GM21526 (cell line): ENCODE measurements around the gene EPS8.
"Not testable (repeated sequence)": the region's sequence is repeated elsewhere in the genome, so short reads cannot be mapped to it uniquely, and the experiment has no call there.

ENCODE experiments used
- ATAC-seq: cut with Tn5 transposase; IDR thresholded peaks from one replicate; pipeline ENCODE4 v1.9.1; 2021; ENCODE audit warnings: moderate library complexity; ENCODE audit not compliant: unreplicated experiment, low FRiP score

Gene EPS8

GRCh38 chr12:15620741-15621539, 168.2 kb downstream of the EPS8 start:
- no peak for ATAC-seq

GRCh38 chr12:15616495-15616894, 172.7 kb downstream of the EPS8 start:
- not testable (repeated sequence) for ATAC-seq

- no peak for ATAC-seq
Measured at GRCh38 chr12:15613981-15614380, 175.2 kb downstream of the EPS8 start.

DNA sequence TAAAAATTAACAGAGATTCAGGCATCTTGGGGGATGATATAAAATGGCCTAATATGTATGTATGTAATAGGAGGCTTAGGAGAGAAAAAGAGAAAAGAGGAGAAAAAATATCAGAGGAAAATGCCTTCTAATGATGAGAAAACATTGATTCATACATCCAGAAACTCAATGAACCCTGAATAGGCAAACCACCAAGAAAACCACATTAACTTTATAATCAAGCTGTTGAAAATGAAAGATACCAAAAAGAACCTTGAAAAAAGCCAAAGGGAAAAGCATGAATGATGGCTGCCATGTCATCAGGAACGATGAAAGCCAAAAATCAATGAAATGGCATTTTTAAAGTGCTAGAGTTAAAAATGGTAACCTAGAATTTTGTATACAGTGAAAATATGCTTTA, 180.2 kb downstream of the EPS8 start:
- no peak for ATAC-seq

GRCh38 chr12:15608406-15608805, 180.8 kb downstream of the EPS8 start:
- ATAC-seq, result no peak

DNA sequence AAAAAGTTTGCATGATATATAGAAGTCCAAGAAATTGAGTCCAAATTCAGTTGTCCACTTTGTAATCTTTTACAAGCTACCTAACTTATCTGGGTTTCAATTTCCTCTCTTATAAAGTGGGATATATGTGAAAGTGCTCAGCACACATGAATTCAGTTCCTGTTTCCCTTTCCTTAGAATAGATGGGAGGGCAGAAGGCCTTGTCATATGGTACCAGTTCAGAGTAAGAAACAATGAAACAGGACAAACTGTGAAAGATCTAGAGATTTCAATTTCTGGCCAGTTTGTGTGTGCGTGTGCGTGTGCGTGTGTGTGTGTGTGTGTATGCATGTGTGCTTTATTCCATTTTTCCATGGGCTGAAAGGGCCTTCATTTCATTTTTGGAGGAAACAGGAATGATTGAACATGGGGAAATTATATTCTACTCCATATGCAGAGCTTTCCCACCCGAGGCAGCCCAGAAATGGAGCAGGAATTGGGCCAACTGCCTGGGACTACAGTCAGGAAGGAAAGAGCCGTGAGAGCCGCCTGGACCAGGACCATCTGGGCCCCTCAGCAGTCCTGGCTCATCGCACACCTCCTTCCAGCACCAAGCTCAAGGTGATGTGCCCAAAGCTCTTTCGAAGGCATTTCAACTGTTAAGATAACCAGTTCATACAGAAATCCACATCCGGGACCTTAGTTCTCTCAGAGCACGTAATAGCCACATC, 183.2 kb downstream of the EPS8 start:
- ATAC-seq, result no peak

DNA sequence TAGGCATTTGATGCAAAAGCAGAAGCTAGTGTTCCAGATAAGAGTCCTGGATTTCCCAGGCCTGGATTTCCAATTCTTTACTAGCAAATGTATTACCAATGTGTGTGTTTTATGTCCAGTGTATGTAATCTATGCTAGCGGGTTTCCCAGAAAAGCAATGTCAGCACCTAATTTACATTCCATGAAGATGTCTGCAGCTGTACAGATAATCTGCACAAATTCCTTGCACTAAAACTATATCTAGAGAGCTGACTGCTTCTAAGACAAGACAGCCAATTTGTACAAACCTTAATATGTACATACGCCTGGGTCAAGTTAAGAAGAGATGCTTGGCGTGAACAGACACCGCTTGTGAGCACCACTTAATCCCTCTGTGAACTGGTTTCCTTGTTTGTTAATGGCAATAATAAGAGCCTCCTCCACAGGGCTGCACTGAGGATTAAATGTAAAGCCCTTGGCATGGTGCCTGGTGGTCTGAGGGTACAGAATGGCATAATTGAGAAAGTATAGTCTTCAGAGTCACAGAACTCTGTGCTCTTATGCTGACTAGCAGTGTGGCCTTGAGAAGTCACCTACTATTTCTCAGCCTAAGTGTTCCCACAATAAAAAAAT, 185.6 kb downstream of the EPS8 start:
- ATAC-seq, result no peak

GRCh38 chr12:15602051-15602672, 187.0 kb downstream of the EPS8 start:
- no peak for ATAC-seq

GRCh38 chr12:15601210-15601800, 187.9 kb downstream of the EPS8 start:
- no peak for ATAC-seq

DNA sequence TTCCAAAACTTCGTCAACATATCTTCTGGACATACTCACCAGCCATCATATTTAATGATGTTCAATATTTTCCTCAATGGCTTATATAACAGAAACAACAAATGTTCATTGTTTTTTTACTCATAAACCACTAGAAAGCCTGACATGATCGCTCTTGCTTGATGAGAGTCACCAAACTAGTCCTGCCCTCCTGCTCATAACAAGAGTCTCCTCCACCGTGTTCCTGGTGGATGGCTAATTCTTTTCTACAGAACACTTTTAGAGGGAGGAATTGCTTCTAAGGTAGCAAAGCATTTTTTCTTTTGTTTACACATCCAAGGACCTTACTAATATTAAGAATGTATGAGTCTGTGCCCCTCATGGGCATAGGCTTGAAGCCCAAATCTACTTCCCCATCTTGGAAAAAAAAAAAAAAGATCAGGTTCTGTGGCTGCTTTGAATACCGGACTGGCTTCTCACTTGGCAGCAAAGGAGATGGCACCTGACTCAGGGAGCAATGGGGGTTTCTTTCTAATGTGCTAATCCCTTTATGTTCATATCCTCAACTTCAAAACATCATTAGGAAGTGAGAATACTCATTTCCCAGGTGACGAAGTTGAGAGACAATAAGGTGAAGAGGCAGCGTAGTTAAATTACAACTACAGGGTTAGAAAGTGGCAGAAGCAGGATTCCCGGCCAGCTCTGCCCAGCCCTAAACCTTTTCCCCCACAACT, 188.8 kb downstream of the EPS8 start:
- no peak for ATAC-seq

DNA sequence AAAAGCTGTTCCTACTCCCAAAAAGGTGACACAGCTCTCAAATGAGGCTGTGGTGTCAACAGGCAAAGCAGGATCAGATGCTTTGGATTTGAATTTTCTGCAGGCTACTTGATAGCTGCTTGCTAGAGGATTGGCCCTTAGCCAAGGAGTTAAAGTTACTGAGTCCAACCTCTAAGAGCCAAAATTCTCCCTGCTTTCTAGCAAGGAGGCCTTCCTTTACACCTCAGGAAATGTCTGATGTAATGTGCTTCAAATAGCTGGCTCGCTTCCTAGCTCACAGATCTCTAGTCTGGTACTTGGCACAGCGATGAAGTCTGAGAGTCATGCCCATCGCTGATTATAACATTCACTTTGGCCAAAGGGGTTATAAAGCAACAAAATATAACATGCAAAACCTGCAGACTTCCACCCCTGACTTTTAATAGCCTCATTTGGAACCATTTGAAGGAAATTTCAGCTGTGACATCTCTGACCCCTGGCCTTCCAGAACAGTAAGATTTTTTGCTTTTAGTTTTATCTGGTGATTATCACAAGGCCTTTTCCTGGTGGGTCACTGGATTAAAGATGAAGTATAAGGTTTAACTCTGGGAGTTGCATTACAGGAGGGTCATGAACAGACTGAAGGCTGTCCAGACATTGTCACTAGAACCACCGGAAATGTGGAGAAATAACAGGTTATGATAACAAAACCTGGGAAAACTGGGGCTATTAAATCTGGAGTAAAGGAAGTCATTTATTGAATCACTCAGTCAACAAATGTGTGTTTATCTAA, 189.7 kb downstream of the EPS8 start:
- no peak for ATAC-seq

GRCh38 chr12:15597125-15597830, 191.9 kb downstream of the EPS8 start:
- no peak for ATAC-seq

- no peak for ATAC-seq
Measured at GRCh38 chr12:15596174-15596573, 193.0 kb downstream of the EPS8 start.

DNA sequence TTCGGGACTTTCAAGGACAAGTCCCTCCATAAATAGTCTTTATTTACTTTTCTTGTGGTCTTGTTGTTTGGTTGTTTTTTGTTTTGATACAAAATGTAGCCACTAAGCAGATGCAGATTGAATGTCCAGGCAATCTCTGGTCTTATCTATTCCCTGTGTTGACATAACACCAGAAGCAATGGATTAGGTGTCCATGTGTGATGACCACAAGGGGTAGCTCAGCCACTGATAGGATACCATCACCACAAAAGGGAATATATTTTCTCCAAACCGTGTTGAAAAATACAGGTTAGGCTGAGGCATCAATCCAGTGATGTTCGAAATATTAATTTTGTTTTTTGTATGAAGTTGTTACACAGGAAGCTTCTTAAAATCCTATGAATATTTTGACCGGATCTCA, 196.3 kb downstream of the EPS8 start:
- no peak for ATAC-seq

- no peak for ATAC-seq
Measured at GRCh38 chr12:15591811-15592210, 197.4 kb downstream of the EPS8 start.

DNA sequence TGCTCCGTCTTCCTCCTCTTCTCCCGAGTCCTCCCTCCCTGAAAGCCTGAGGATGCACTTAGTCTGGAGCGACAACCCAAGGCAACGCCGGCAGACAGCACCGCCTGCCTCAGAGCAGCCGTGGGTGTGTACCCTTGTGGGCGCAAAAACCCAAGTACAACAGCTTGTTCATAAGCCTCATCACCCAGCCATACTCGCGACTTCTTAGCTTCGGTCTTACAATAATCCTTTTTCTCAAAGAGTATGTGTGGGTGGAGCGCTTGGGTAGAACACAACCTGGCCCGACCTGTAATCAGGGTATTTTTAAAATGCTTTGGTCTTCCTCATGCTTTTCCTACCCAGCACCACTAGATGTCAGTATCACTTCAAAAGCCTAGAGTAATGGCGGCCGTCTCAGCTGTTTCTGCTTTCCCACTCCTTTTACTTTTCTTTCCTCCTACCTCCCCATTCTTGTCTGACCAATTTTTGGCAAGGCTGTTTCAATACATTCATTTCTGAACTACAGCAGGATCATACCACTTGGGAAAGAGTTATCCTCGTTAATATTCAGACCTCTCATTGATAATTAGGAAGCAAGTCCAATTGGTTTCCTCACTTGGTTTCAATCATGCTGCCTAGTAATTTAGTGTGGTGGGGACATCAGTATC, 198.9 kb downstream of the EPS8 start:
- ATAC-seq, result peak; percentile 97

DNA sequence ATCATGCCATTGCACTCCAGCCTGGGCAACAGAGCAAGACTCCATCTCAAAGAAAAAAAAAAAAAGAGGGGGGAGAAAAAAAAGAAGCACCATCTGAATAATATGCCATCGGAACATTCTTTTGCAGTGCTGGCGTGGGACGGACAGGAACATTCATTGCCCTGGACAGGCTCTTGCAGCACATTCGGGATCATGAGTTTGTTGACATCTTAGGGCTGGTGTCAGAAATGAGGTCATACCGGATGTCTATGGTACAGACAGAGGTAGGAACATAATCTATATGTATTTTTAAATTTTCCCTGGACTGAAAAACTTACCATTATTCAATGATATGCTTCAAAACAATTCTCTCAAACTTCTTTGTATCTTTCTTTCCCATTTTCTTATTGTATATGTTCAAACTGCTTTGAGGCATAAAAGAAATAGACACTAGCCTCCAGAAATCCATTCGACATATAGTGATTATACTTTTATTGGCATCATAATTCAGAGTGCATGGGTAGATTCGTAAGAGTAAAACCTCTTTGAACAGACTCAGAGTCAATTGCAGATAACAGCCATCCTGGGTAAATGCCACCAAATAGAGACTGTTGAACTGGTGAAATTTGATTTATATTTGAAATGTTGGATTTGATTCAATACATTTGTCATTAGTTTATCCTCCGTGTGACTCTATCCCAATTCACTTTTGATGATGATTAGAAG, 199.7 kb downstream of the EPS8 start:
- ATAC-seq, result no peak
